ENCODE results near the gene ANKRD66.
"Not testable (repeated sequence)": the region's sequence is repeated elsewhere in the genome, so short reads cannot be mapped to it uniquely, and the experiment has no call there.

ANKRD66 gene

GRCh38 chr6:46743425-46744158 is 3.1 kb upstream of the ANKRD66 start:
- H3K9me3 Mint-ChIP-seq: no peaks in the 10 kb centered on the region
- ATAC-seq: no peak

DNA sequence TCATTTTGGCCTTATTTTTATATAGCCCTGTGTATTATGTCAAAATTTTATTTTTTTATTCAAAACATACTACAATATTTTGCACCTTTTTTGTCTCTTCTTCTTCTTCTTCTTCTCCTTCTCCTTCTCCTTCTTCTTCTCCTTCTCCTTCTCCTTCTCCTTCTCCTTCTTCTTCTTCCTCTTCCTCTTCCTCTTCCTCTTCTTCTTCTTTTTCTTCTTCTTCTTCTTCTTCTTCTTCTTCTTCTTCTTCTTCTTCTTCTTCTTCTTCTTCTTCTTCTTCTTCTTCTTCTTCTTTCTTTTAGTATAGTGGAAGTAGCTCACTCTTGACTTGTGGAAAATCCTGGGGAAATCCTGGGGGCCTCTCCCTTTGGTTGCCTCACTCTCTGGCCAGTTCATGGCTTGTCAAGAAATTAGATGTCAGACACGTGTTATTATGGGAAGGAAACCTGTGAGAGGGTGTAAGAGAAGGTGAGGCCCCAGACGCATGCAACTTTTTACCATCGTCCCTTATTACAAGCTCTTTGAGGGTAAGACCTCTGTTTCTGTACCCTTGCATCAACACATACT is 2.5 kb upstream of the ANKRD66 start:
- not testable (repeated sequence) for H3K4me1 Mint-ChIP-seq, ATAC-seq, H3K4me3 Mint-ChIP-seq, H3K9me3 Mint-ChIP-seq, DNase-seq, H3K27ac Mint-ChIP-seq
- H3K27me3 Mint-ChIP-seq: peaks cover 21% of the 10 kb centered on the region

More at GRCh38 chr6:46743425-46744158, 3.1 kb upstream of the ANKRD66 start:
- peaks cover 19% of the 10 kb centered on the region for H3K27me3 Mint-ChIP-seq
- no peak overlapping the region for H3K4me3 Mint-ChIP-seq
- no peak for DNase-seq
- no peak overlapping the region for H3K27ac Mint-ChIP-seq
- no peaks in the 10 kb centered on the region for H3K4me1 Mint-ChIP-seq

- ATAC-seq: no peak
- no peak overlapping the region for H3K27ac Mint-ChIP-seq
- no peaks in the 10 kb centered on the region for H3K4me1 Mint-ChIP-seq
- H3K9me3 Mint-ChIP-seq: no peaks in the 10 kb centered on the region
- no peak overlapping the region for H3K4me3 Mint-ChIP-seq
- H3K27me3 Mint-ChIP-seq: peaks cover 21% of the 10 kb centered on the region
- DNase-seq: no peak
Observed at GRCh38 chr6:46745973-46746372, 760 bp upstream of the ANKRD66 start.

- no peak for ATAC-seq
- H3K4me3 Mint-ChIP-seq: no peak overlapping the region
- H3K9me3 Mint-ChIP-seq: no peaks in the 10 kb centered on the region
- peaks cover 21% of the 10 kb centered on the region for H3K27me3 Mint-ChIP-seq
- no peak overlapping the region for H3K27ac Mint-ChIP-seq
- H3K4me1 Mint-ChIP-seq: no peaks in the 10 kb centered on the region
- no peak for DNase-seq
Observed at GRCh38 chr6:46748940-46749503, 2.3 kb downstream of the ANKRD66 start.

GRCh38 chr6:46749731-46750130 is 3.0 kb downstream of the ANKRD66 start:
- ATAC-seq (no peak), DNase-seq (no peak)
- H3K9me3 Mint-ChIP-seq: no peaks in the 10 kb centered on the region
- peaks cover 21% of the 10 kb centered on the region for H3K27me3 Mint-ChIP-seq
- H3K27ac Mint-ChIP-seq: no peak overlapping the region
- no peaks in the 10 kb centered on the region for H3K4me1 Mint-ChIP-seq
- H3K4me3 Mint-ChIP-seq: no peak overlapping the region

DNA sequence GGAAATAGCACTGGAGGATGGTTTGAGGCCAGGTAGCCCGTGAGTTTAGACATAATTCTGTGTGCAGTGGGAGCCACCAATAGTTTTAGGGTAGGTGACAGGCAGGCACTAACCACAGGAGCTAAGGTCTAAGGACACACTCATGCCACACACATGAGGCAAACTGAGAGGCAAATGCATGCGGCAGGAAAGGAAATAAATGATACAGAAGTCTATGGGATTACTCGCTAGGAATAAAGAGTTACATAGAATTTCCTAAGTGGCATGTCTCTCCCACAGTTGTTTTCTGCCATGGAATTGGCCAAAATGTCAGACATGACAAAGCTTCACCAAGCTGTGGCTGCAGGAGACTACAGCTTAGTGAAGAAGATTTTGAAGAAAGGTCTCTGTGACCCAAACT is 4.9 kb downstream of the ANKRD66 start:
- Mint-ChIP-seq H3K27ac (no peak overlapping the region), H3K4me3 (no peak overlapping the region), H3K4me1 (no peaks in the 10 kb centered on the region), H3K9me3 (no peaks in the 10 kb centered on the region), H3K27me3 (peaks cover 7% of the 10 kb centered on the region)
- DNase-seq (no peak), ATAC-seq (no peak)

DNA sequence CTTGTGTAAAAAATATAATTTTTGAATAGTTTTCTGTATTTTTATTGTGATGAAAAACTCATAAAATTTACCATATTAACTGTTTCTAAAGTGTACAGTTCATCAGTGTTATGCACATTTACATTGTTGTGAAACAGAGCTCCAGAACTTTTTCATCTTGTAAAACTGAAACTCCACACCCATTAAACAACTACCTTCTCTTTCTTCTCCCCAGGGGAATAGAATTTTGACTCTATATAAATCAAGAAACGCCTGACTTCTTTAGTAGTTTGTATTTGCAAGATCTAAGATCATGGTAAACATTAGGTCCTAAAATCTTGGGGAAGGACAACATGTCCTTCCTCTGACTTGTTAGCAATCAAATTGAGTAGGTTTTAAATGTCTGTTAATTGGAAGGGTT is 9.1 kb downstream of the ANKRD66 start:
- Mint-ChIP-seq H3K4me3 (no peak overlapping the region), H3K4me1 (no peaks in the 10 kb centered on the region), H3K27ac (no peak overlapping the region), H3K9me3 (no peaks in the 10 kb centered on the region), H3K27me3 (peaks cover 8% of the 10 kb centered on the region)
- ATAC-seq: no peak
- DNase-seq: no peak

DNA sequence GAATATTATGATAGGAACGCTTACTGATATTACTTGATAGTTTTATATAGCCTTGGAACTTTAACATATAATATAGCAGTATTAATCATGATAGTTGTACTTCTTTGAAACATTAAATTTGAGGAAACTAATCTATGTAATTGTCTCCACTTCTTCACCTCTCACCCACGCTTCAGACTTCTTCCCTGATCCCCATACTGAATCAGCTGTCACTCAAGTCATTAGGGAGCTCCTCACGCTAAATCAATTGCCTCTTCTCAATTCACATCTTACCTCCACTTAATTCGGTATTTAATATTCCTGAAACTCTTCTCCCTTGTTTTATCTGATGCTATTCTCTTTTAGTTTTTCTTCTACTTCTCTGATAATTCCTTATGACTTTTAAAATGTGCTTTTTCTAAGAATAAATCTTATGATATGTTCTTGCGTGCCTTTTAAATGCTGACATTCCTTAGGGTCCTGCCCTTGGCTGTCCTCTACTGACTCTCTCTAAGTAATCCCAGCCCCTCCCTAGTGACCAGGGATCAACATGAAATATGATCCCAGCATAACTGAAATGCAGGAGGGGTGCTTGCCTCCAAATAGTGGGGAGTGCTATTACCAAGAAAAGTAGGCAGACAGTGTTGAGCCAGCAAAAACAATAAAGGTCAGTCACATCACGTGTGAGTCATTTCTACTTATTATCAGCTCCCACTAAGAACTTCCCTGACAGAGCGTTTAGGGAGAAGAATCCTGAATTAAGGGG is 9.9 kb downstream of the ANKRD66 start:
- no peak for ATAC-seq
- H3K27me3 Mint-ChIP-seq: peaks cover 8% of the 10 kb centered on the region
- H3K4me3 Mint-ChIP-seq: no peak overlapping the region
- no peaks in the 10 kb centered on the region for H3K4me1 Mint-ChIP-seq
- no peak overlapping the region for H3K27ac Mint-ChIP-seq
- H3K9me3 Mint-ChIP-seq: no peaks in the 10 kb centered on the region
- DNase-seq: no peak

- peaks cover 8% of the 10 kb centered on the region for H3K27me3 Mint-ChIP-seq
- H3K4me3 Mint-ChIP-seq: no peak overlapping the region
- DNase-seq (no peak), ATAC-seq (no peak)
- H3K9me3 Mint-ChIP-seq: no peaks in the 10 kb centered on the region
- H3K4me1 Mint-ChIP-seq: no peaks in the 10 kb centered on the region
- no peak overlapping the region for H3K27ac Mint-ChIP-seq
Observed at GRCh38 chr6:46757214-46757596, 10.5 kb downstream of the ANKRD66 start.

DNA sequence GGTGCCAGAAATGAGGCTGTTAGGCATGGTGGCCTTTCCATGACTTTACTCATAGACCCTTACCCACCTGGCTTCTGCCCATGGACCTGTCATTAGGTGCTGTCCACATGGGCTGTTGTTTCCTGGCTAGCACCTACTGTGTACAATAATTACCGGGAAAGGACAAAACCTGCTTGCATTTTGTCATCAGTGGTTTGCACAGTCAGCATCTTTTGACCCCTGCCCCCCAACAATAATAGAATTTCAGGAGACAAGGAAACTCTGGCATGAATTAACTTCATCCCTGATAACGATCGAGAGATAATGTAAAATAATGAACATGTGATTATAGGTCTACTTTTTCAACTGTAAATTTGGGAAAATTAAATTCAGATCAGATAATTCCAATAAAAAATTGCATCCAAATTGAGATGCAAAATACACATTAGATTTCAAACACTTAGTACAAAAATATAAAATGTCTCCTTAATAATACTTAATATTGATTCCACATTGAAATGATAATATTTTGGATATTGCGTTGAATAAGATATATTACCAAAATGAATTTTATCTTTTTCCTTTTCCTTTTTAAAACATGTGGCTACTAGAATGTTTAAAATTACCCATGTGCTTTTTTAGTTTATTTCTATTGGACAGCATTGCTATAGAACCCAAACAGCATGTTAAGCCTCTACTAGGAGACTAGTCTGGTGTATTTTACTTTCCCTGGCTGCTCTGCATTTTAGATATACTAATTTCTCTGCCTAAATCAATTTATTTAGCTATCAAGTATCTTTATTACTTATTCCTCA is 12.4 kb downstream of the ANKRD66 start:
- no peaks in the 10 kb centered on the region for H3K9me3 Mint-ChIP-seq
- ATAC-seq: no peak
- peaks cover 21% of the 10 kb centered on the region for H3K27me3 Mint-ChIP-seq

GRCh38 chr6:46760925-46761324 is 14.2 kb downstream of the ANKRD66 start:
- no peak overlapping the region for H3K4me3 Mint-ChIP-seq

More for the DNA sequence above, 12.4 kb downstream of the ANKRD66 start:
- Mint-ChIP-seq H3K27ac (no peak overlapping the region), H3K4me3 (no peak overlapping the region), H3K4me1 (no peaks in the 10 kb centered on the region)
- no peak for DNase-seq

DNA sequence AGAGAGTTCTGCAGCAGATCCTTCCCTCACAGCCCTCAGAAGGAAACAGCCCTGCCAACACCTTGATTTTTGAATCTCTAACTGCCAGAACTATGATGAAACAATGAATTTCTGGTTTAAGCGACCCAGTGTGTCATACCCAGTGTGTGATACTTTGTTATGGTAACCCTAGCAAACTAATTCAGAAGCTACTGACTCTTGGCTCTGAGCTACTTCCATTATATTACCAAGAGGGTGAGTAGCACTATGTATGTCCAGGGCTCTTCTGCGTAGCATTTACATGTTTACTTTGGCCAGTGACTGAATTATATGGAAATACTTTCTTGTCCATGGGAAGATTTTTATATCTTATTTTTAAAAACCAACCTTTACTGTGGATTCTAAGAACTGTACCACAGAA is 16.7 kb downstream of the ANKRD66 start:
- Mint-ChIP-seq H3K27ac (no peak overlapping the region), H3K9me3 (no peaks in the 10 kb centered on the region), H3K4me1 (no peaks in the 10 kb centered on the region), H3K4me3 (no peak overlapping the region), H3K27me3 (peaks cover 29% of the 10 kb centered on the region)
- no peak for ATAC-seq
- no peak for DNase-seq

More at GRCh38 chr6:46760925-46761324, 14.2 kb downstream of the ANKRD66 start:
- Mint-ChIP-seq H3K9me3 (no peaks in the 10 kb centered on the region), H3K4me1 (no peaks in the 10 kb centered on the region), H3K27me3 (peaks cover 29% of the 10 kb centered on the region), H3K27ac (no peak overlapping the region)
- DNase-seq (no peak), ATAC-seq (no peak)

GRCh38 chr6:46764280-46764679 is 17.5 kb downstream of the ANKRD66 start:
- not testable (repeated sequence) for H3K9me3 Mint-ChIP-seq, ATAC-seq, H3K4me1 Mint-ChIP-seq, DNase-seq, H3K4me3 Mint-ChIP-seq, H3K27ac Mint-ChIP-seq
- peaks cover 29% of the 10 kb centered on the region for H3K27me3 Mint-ChIP-seq

DNA sequence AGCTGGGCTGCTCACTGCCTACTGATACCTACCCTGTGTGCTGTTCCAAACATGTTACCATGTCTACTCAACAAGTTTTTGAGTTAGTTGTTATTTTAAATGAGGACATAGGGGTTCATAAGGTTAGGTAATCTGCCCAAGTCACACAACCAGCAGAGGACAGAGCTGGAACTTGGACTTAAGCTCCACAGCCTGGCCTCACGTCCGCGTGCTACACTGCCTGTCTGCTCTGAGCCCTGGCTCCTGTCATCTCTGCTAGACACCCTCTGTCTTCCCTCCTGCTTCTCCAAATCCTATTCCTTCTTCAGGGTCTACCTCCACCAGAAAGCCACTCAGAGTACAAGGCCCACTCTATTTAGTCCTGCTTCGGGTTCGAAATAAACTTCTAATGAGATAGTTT is 18.2 kb downstream of the ANKRD66 start:
- H3K4me3 Mint-ChIP-seq: no peak overlapping the region
- ATAC-seq (no peak), DNase-seq (no peak)
- H3K27ac Mint-ChIP-seq: no peak overlapping the region
- H3K4me1 Mint-ChIP-seq: no peaks in the 10 kb centered on the region
- no peaks in the 10 kb centered on the region for H3K9me3 Mint-ChIP-seq
- H3K27me3 Mint-ChIP-seq: peaks cover 25% of the 10 kb centered on the region

DNA sequence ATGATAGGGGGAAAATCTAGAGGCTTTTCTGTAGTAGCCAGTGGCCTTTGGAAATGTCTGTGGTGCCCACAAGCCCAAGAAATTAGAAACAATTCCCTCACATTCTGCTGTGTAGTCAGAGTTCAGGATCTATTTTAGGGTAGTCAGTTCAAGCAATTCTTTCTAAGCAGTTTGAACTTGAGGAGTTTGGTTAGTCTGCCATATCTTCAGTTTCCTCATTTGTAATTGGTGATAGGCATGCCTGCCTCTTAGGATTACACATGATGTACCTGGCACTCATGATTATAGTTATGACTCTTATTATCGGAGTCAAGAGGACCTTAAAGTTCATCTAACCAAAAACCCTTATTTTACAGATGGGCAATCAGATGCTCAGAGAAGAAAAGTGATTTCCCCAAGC is 25.3 kb downstream of the ANKRD66 start:
- Mint-ChIP-seq H3K4me1 (no peaks in the 10 kb centered on the region), H3K9me3 (no peaks in the 10 kb centered on the region), H3K4me3 (no peak overlapping the region), H3K27me3 (no peaks in the 10 kb centered on the region), H3K27ac (no peak overlapping the region)
- ATAC-seq (no peak), DNase-seq (no peak)

Measured in stimulated activated naive CD8-positive, alpha-beta T cell treated with anti-CD3 and anti-CD28 coated beads, Interleukin-15, amount 100 ng/mL, for 72 hours (primary cell).